ENCODE data around the gene ABCB1. TPM values are rescaled to one million over a fixed set of nuclear protein-coding genes. Genes with fewer than 3 reads are reported as not detected.

Gene ABCB1
- total RNA-seq, 1 experiment from 2014 or later, result not detected

DNA sequence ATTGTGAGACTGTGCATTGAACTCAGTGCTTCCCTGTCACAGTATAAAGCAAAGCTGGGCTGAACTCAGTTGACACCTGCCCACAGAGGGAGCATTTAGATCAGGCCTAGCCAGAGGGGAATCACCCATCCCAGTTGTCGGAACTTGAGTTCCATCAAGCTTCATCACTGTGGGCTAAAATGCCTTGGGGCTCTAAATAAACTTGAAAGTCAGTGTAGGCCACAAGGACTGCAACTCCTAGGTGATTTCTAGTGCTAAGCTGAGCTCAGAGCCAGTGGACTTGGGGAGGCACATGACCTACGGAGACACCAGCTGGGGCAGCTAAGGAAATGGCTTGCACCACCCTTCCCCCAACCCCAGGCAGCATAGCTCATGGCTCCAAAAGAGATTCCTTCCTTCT is 117.6 kb downstream of the ABCB1 start:
- BruUV-seq (replicated peaks), result no TSS peak
- CTCF ChIA-PET, result no interaction called here
- no peaks in the 10 kb centered on the region for H3K79me2 ChIP-seq (ENCODE audit: low read length)
- no peaks in the 10 kb centered on the region for H3F3A ChIP-seq (ENCODE audit: low read length, unreplicated experiment)
- TF ChIP-seq CTCF (conservative IDR thresholded peaks at IDR 0.05; ENCODE audit: low read depth, low read length) (no peak), EZH2phosphoT487 (IDR thresholded peaks at IDR 0.05; ENCODE audit: borderline replicate concordance, low read length) (no peak), EZH2 (IDR thresholded peaks at IDR 0.05; ENCODE audit: low read length, unreplicated experiment) (no peak)
- POLR2A ChIA-PET (ENCODE audit: unreplicated experiment), result no interaction called here
- H2AFZ ChIP-seq (ENCODE audit: low read length), result no peak overlapping the region
- no peak overlapping the region for H3K9ac ChIP-seq (ENCODE audit: low read length)
- no peaks in the 10 kb centered on the region for H3K9me2 ChIP-seq (replicated peaks; ENCODE audit: low read length)
- no peaks in the 10 kb centered on the region for H4K20me1 ChIP-seq (ENCODE audit: low read length)
- intact Hi-C loops (cut with micrococcal nuclease), result no loop called here
- no peaks in the 10 kb centered on the region for H3K36me3 ChIP-seq (ENCODE audit: low read depth, low read length)
- ATAC-seq (no peak), DNase-seq (no peak)
- H3K27me3 ChIP-seq (ENCODE audit: low read length), result no peaks in the 10 kb centered on the region; the same call in 1 of the 2 replicates
- no peaks in the 10 kb centered on the region for H3K4me1 ChIP-seq (ENCODE audit: insufficient read depth, low read length)
- no peak overlapping the region for H3K27ac ChIP-seq (ENCODE audit: low read length)
- no peaks in the 10 kb centered on the region for H3K9me3 ChIP-seq (ENCODE audit: low read length)
- no peak overlapping the region for H3K4me2 ChIP-seq (ENCODE audit: low read length)
- no peak overlapping the region for H3K4me3 ChIP-seq (ENCODE audit: low read length)

GRCh38 chr7:87482115-87482514 is 118.6 kb downstream of the ABCB1 start:
- intact Hi-C loops (cut with micrococcal nuclease), result no loop called here
- Histone ChIP-seq H3K27me3 (ENCODE audit: low read length) (peaks cover 2% of the 10 kb centered on the region), H3K4me2 (ENCODE audit: low read length) (no peak overlapping the region), H3F3A (ENCODE audit: low read length, unreplicated experiment) (no peaks in the 10 kb centered on the region), H3K9me3 (ENCODE audit: low read length) (no peaks in the 10 kb centered on the region), H3K27ac (ENCODE audit: low read length) (no peak overlapping the region), H3K4me1 (ENCODE audit: insufficient read depth, low read length) (no peaks in the 10 kb centered on the region), H4K20me1 (ENCODE audit: low read length) (no peaks in the 10 kb centered on the region), H2AFZ (ENCODE audit: low read length) (no peak overlapping the region), H3K9ac (ENCODE audit: low read length) (no peak overlapping the region), H3K9me2 (replicated peaks; ENCODE audit: low read length) (no peaks in the 10 kb centered on the region), H3K4me3 (ENCODE audit: low read length) (no peak overlapping the region), H3K36me3 (ENCODE audit: low read depth, low read length) (no peaks in the 10 kb centered on the region), H3K79me2 (ENCODE audit: low read length) (no peaks in the 10 kb centered on the region)
- ChIA-PET POLR2A (ENCODE audit: unreplicated experiment) (no interaction called here), CTCF (no interaction called here)
- TF ChIP-seq EZH2 (IDR thresholded peaks at IDR 0.05; ENCODE audit: low read length, unreplicated experiment), result no peak
- TF ChIP-seq EZH2phosphoT487 (IDR thresholded peaks at IDR 0.05; ENCODE audit: borderline replicate concordance, low read length), result no peak
- TF ChIP-seq CTCF (conservative IDR thresholded peaks at IDR 0.05; ENCODE audit: low read depth, low read length), result no peak
- BruUV-seq (replicated peaks), result no TSS peak
- ATAC-seq (no peak), DNase-seq (no peak)

- Histone ChIP-seq H3K4me2 (ENCODE audit: low read length) (no peak overlapping the region), H3K4me3 (ENCODE audit: low read length) (no peak overlapping the region), H3K9ac (ENCODE audit: low read length) (no peak overlapping the region), H3K27me3 (ENCODE audit: low read length) (peaks cover 16% of the 10 kb centered on the region), H3F3A (ENCODE audit: low read length, unreplicated experiment) (no peaks in the 10 kb centered on the region), H4K20me1 (ENCODE audit: low read length) (no peaks in the 10 kb centered on the region), H2AFZ (ENCODE audit: low read length) (no peak overlapping the region), H3K27ac (ENCODE audit: low read length) (no peak overlapping the region), H3K9me3 (ENCODE audit: low read length) (no peaks in the 10 kb centered on the region), H3K9me2 (replicated peaks; ENCODE audit: low read length) (no peaks in the 10 kb centered on the region), H3K36me3 (ENCODE audit: low read depth, low read length) (no peaks in the 10 kb centered on the region), H3K4me1 (ENCODE audit: insufficient read depth, low read length) (no peaks in the 10 kb centered on the region), H3K79me2 (ENCODE audit: low read length) (no peaks in the 10 kb centered on the region)
- intact Hi-C loops (cut with micrococcal nuclease), result no loop called here
- no TSS peak for BruUV-seq (replicated peaks)
- DNase-seq (no peak), ATAC-seq (no peak)
- POLR2A ChIA-PET (ENCODE audit: unreplicated experiment), result no interaction called here
- TF ChIP-seq CTCF (conservative IDR thresholded peaks at IDR 0.05; ENCODE audit: low read depth, low read length) (no peak), EZH2phosphoT487 (IDR thresholded peaks at IDR 0.05; ENCODE audit: borderline replicate concordance, low read length) (no peak), EZH2 (IDR thresholded peaks at IDR 0.05; ENCODE audit: low read length, unreplicated experiment) (no peak)
- CTCF ChIA-PET, result no interaction called here
These were observed 120.3 kb downstream of the ABCB1 start for GRCh38 chr7:87480386-87480785.

Measured in PC-3 (cell line).